Retinal pigment epithelial cell (primary cell): ENCODE measurements around the gene MGMT.

Source experiments
- DNase-seq: peaks from one replicate; pipeline ENCODE4 v3.0.0-alpha.2; 2010; ENCODE audit warnings: low read depth
- H3K4me3 ChIP-seq: 2 replicates; pipeline ENCODE4 v1.5.1; 2011; ENCODE audit warnings: mild to moderate bottlenecking, low read length, control low read depth, moderate library complexity
- TF ChIP-seq, protein P1 (sequence below): conservative IDR thresholded peaks from 2 replicates; pipeline ENCODE4 v1.5.1; 2011; ENCODE audit warnings: low read depth, low read length, control low read depth, inconsistent platforms

The MGMT gene

DNA sequence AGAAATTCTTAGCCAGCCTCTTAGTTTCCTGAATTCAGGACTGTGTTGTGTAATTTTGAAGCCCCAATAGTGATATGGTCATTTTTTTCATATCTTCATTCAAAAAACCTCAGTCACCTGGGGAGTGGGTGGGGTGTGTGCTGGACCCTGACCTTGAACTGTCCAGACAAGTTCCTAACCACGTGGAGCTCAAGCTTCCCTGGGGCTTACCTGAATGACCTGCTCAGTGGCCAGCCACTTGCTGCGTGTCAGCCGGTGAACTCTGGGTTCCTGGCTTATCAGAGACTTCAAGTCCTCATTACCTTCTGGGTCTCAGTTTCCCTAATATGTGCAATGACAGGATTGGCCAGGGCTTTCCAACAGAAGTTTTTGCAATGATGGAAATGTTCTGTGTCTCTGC is 27.1 kb downstream of the MGMT start:
- no peak overlapping the region for H3K4me3 ChIP-seq
- TF ChIP-seq, protein P1, sequence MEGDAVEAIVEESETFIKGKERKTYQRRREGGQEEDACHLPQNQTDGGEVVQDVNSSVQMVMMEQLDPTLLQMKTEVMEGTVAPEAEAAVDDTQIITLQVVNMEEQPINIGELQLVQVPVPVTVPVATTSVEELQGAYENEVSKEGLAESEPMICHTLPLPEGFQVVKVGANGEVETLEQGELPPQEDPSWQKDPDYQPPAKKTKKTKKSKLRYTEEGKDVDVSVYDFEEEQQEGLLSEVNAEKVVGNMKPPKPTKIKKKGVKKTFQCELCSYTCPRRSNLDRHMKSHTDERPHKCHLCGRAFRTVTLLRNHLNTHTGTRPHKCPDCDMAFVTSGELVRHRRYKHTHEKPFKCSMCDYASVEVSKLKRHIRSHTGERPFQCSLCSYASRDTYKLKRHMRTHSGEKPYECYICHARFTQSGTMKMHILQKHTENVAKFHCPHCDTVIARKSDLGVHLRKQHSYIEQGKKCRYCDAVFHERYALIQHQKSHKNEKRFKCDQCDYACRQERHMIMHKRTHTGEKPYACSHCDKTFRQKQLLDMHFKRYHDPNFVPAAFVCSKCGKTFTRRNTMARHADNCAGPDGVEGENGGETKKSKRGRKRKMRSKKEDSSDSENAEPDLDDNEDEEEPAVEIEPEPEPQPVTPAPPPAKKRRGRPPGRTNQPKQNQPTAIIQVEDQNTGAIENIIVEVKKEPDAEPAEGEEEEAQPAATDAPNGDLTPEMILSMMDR, result no peak
- DNase-seq, result no peak

GRCh38 chr10:129494740-129495139 is 27.7 kb downstream of the MGMT start:
- DNase-seq, result no peak
- TF ChIP-seq, protein P1, result no peak
- H3K4me3 ChIP-seq, result no peak overlapping the region

DNA sequence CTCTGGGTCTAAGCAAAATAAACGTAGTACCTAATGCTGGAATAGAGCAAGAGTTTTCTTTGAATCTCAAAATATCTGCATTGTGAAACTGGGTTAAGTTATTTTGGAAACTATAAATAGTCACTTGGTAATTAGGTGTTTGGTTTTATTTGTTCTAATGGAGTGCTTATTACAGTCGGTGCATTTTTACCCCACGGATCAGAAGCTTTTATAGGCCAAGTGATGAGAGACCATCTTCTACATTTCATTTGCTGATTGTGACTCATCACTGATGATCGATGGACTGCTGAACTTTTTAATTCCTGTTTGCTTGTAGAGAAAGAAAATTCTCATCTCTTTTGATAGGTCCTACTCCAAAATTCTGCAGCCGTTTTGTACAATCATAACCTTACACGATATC is 28.2 kb downstream of the MGMT start:
- no peak for DNase-seq
- TF ChIP-seq, protein P1, result no peak
- no peak overlapping the region for H3K4me3 ChIP-seq

DNA sequence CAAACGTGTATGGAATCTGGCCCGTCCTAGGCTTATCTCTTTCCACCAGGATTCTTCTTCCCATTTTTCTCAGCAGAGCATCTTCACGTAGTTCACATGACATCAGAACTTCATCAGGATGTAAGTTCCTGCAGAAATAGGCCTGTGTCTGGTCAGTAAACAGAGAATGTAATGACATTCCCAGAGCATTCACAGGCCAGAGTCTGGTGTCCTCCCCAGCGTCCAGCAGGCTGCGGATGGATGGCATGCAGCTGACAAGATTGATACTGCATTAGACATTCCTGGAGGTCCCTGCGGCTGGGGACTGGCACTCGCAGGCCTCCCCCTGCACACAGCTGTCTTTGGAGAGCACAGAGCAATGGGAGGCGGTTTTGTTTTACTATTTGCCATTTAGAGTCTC is 28.7 kb downstream of the MGMT start:
- H3K4me3 ChIP-seq, result no peak overlapping the region
- DNase-seq, result no peak
- TF ChIP-seq, protein P1, result no peak

DNA sequence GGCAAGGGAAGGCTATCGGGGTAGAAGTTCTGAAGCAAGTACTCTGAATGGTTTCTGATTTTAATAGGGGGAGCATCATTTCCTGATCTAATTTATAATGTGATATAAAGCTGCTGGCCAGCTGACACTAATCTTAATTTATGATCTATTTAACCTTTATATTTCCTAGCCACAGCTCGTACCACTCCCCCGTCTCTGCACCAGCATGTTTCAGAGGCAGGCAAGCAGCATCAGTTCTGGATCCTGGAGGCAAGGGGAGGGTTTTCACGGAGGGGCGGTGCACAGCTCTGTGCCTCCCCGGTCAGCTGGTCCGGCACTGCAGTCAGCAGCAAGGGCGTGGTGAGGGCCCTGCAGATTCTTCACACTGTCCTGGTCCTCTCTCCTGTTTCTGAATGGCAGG is 30.0 kb downstream of the MGMT start:
- TF ChIP-seq, protein P1, result no peak
- no peak overlapping the region for H3K4me3 ChIP-seq
- no peak for DNase-seq

DNA sequence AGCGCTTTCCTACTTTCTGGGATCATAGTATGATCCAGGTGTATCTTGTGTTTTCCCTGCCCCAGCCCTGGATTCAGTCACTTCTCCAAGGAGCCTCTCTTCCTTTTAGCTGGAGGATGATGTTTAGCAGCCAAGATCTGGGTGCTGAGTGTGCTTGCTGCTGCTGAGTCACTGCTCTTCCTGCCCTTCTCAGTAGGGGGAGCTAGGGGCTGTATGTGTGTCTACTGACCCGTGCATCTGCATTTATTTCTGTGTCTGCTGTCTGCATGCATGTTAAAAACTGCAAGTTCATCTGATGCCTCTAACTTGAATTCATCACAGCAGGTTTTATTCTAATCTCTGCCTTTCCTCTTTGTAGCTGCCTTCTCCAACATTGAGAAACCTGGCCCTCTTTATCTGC is 31.6 kb downstream of the MGMT start:
- TF ChIP-seq, protein P1, result no peak
- no peak overlapping the region for H3K4me3 ChIP-seq

DNA sequence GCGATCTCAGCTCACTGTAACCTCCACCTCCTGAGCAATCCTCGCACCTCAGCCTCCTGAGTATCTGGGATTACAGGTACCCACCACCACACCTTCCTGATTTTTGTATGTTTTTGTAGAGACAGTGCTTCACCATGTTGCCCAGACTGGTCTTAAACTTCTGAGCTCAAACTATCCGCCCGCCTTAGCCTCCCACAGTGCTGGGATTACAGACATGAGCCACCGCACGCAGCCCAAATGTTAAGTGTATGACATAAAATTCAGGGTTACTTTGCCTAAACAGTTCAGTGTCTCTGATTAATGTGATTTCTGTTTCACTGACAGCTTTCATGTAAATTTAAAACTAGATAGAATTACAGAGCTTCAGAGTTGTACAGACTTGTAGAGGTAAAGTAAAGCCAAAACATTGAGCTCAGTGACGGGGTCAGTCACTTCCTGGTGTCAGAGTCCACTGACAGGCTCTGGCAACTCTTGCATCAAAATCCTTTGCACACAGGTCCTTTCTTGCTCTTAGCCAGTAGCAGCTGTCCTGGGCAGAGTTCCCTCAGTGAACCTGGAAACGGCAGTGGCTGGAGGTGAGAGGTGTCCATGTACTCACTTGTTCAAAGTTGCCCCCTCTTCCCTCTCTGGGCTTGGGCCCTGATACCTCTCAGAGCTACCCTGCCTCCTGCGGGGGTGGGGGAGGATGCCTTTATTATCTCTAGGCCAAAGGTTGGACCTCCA is 33.7 kb downstream of the MGMT start:
- DNase-seq, result no peak
- TF ChIP-seq, protein P1, result no peak
- no peak overlapping the region for H3K4me3 ChIP-seq

More for the DNA sequence above, 31.6 kb downstream of the MGMT start:
- no peak for DNase-seq
